HCT116 (cell line): ENCODE results near the gene S100A7. TPM values are rescaled to one million over a fixed set of nuclear protein-coding genes. Genes with fewer than 3 reads are reported as not detected.

Experiments used
- ATAC-seq: fragments of 200-7000 bp; cut with Tn5 transposase; 2 replicates; pipeline ENCODE4 v1.9.1; 2020; ENCODE audit warnings: mild to moderate bottlenecking, moderate library complexity
- BruUV-seq: library from RNA; stranded (reverse); fragments of 400-500 nt; replicated peaks from 2 replicates; lab custom pipeline; 2021; lab: Mats Ljungman, UMichigan
- CTCF ChIA-PET: fragments of 300-600 bp; sonication (Branson Sonifier 250); formaldehyde crosslinking; loops from one replicate; lab custom pipeline; 2021; ENCODE audit warnings: antibody characterized with exemption; lab: Charles Lee
- POLR2A ChIA-PET: fragments of 300-600, 350-600 bp; sonication (Branson Sonifier 250); formaldehyde crosslinking; loops from one replicate; lab custom pipeline; 2021; ENCODE audit warnings: antibody characterized with exemption; lab: Charles Lee
- RAD21 ChIA-PET, 2 experiments: fragments of 300-600 bp; sonication (Branson Sonifier 250); formaldehyde crosslinking; loops; one replicate each; lab custom pipeline; 2023; ENCODE audit warnings: low total read pairs in 2 of 2; ENCODE audit not compliant: uncharacterized antibody in 2 of 2, unreplicated experiment in 2 of 2, low non-redundant PET in 1 of 2; lab: Charles Lee
- DNase-seq: peaks from one replicate; pipeline ENCODE4 v3.0.0-alpha.2; 2010; ENCODE audit warnings: low read depth, low spot score
- H2AFZ ChIP-seq: fragments of 200-600 bp; shearing (Covaris generic), sonication (generic); 2 replicates; pipeline ENCODE4 v1.6.1; 2017; ENCODE audit warnings: low read depth, mixed run types, mixed read lengths, antibody characterized with exemption, low read length; ENCODE audit not compliant: poor library complexity, severe bottlenecking
- H3K27ac ChIP-seq: 2 replicates; pipeline ENCODE4 v1.5.1; 2012; ENCODE audit warnings: low read depth, low read length
- H3K27me3 ChIP-seq: fragments of 200-600 bp; sonication (generic); 2 replicates; pipeline ENCODE4 v1.6.1; 2016; ENCODE audit warnings: mixed run types, low read length, mixed read lengths; ENCODE audit not compliant: insufficient read depth
- H3K36me3 ChIP-seq, 2 experiments: fragments of 200-500 bp in 1 of 2; fragments of 200-600 bp in 1 of 2; sonication (Bioruptor generic) in 1 of 2; sonication (generic) in 1 of 2; 2 replicates each; pipeline versions ENCODE4 v1.5.1 to v1.6.1; 2014 to 2016; ENCODE audit warnings: low read length in 2 of 2, inconsistent platforms in 1 of 2, mixed read lengths in 1 of 2, mixed run types in 1 of 2; ENCODE audit not compliant: insufficient read depth in 2 of 2, control insufficient read depth in 1 of 2
- H3K4me1 ChIP-seq, 2 experiments: fragments of 200-600 bp in 1 of 2; sonication (generic) in 1 of 2; 2 replicates each; pipeline versions ENCODE4 v1.5.1 to v1.6.1; 2012 to 2017; ENCODE audit warnings: low read length in 2 of 2, inconsistent platforms in 1 of 2, mild to moderate bottlenecking in 1 of 2, mixed read lengths in 1 of 2, mixed run types in 1 of 2, moderate library complexity in 1 of 2; ENCODE audit not compliant: insufficient read depth in 2 of 2, control insufficient read depth in 1 of 2
- H3K4me2 ChIP-seq: fragments of 200-600 bp; sonication (generic); 2 replicates; pipeline ENCODE4 v1.6.1; 2017; ENCODE audit warnings: mixed run types, low read length, mixed read lengths
- H3K4me3 ChIP-seq, 2 experiments: fragments of 200-600 bp in 1 of 2; sonication (generic) in 1 of 2; replicated peaks in 1 of 2; 2 replicates each; pipeline ENCODE4 v1.5.1; 2011 to 2016; ENCODE audit warnings: low read length in 2 of 2, control low read depth in 1 of 2, low read depth in 1 of 2, mild to moderate bottlenecking in 1 of 2, mixed read lengths in 1 of 2, mixed run types in 1 of 2
- H3K79me2 ChIP-seq: fragments of 200-600 bp; sonication (generic); 2 replicates; pipeline ENCODE4 v1.6.1; 2017; ENCODE audit warnings: mild to moderate bottlenecking, mixed run types, low read length, moderate library complexity, mixed read lengths; ENCODE audit not compliant: insufficient read depth
- H3K9ac ChIP-seq: fragments of 200-600 bp; sonication (generic); 2 replicates; pipeline ENCODE4 v1.6.1; 2016; ENCODE audit warnings: low read length, mixed read lengths
- H3K9me2 ChIP-seq: fragments of 200-600 bp; sonication (generic), shearing (Covaris generic); 2 replicates; pipeline ENCODE4 v1.6.1; 2017; ENCODE audit warnings: mixed run types, mild to moderate bottlenecking, moderate library complexity; ENCODE audit not compliant: insufficient read depth
- H3K9me3 ChIP-seq, 2 experiments: fragments of 200-500 bp in 1 of 2; fragments of 200-600 bp in 1 of 2; sonication (Bioruptor generic) in 1 of 2; sonication (generic) in 1 of 2; 2 replicates each; pipeline ENCODE4 v1.6.1; 2014 to 2017; ENCODE audit warnings: low read length in 2 of 2, mixed read lengths in 2 of 2, inconsistent platforms in 1 of 2, low read depth in 1 of 2, mild to moderate bottlenecking in 1 of 2, mixed run types in 1 of 2, moderate library complexity in 1 of 2; ENCODE audit not compliant: control insufficient read depth in 1 of 2, insufficient read depth in 1 of 2
- H4K20me1 ChIP-seq: fragments of 200-600 bp; sonication (generic), shearing (Covaris generic); 2 replicates; pipeline ENCODE4 v1.6.1; 2017; ENCODE audit warnings: mixed run types, mild to moderate bottlenecking, moderate library complexity; ENCODE audit not compliant: insufficient read depth
- CEBPB ChIP-seq: IDR thresholded peaks from 2 replicates; pipeline ENCODE4 v1.6.1; 2012; ENCODE audit warnings: low read depth
- EGR1 ChIP-seq: IDR thresholded peaks from 2 replicates; pipeline ENCODE4 v1.6.1; 2012; ENCODE audit warnings: low read depth
- FOSL1 ChIP-seq: IDR thresholded peaks from 2 replicates; pipeline ENCODE4 v1.6.1; 2012; ENCODE audit warnings: low read depth
- POLR2AphosphoS5 ChIP-seq: IDR thresholded peaks from 2 replicates; pipeline ENCODE4 v1.6.1; 2011; ENCODE audit warnings: mild to moderate bottlenecking, low read depth, low read length, moderate library complexity
- SP1 ChIP-seq: IDR thresholded peaks from 2 replicates; pipeline ENCODE4 v1.6.1; 2012; ENCODE audit warnings: low read depth
- ZNF274 ChIP-seq: fragments of 200-500 bp; sonication (Bioruptor generic); IDR thresholded peaks from 2 replicates; pipeline ENCODE4 v1.6.1; 2014; ENCODE audit warnings: mild to moderate bottlenecking, low read depth, low read length, inconsistent platforms
- intact Hi-C: fragments of 100-400 bp; cut with micrococcal nuclease; formaldehyde crosslinking; loops from 2 replicates; pipeline ENCODE4 v1.10.0; 2022
- total RNA-seq: library from RNA; stranded (reverse); gene quantifications from one replicate; pipeline ENCODE4 v1.2.1, GENCODE V29; 2021; ENCODE audit not compliant: unreplicated experiment
- TF ChIP-seq, protein P1 (sequence below), 3 experiments: fragments of 200-600 bp in 1 of 3; sonication (generic) in 1 of 3; IDR thresholded peaks in 2 of 3; conservative IDR thresholded peaks in 1 of 3; 2 replicates each; pipeline ENCODE4 v1.5.1; 2012 to 2017; ENCODE audit warnings: low read depth in 2 of 3, low read length in 2 of 3, antibody characterized with exemption in 1 of 3, borderline replicate concordance in 1 of 3, control low read depth in 1 of 3, mild to moderate bottlenecking in 1 of 3, mixed read lengths in 1 of 3, mixed run types in 1 of 3, moderate library complexity in 1 of 3; ENCODE audit not compliant: insufficient read depth in 1 of 3

The S100A7 gene
- total RNA-seq, 1 experiment from 2014 or later = not detected

- DNase-seq (no peak), ATAC-seq (no peak)
- no peaks in the 10 kb centered on the region for H3K9me3 ChIP-seq
- intact Hi-C loops = no loop called here
- no peaks in the 10 kb centered on the region for H4K20me1 ChIP-seq
- no peak overlapping the region for H2AFZ ChIP-seq
- TF ChIP-seq POLR2AphosphoS5 (no peak), EGR1 (no peak), ZNF274 (no peak), FOSL1 (no peak), SP1 (no peak), CEBPB (no peak)
- TF ChIP-seq, protein P1, sequence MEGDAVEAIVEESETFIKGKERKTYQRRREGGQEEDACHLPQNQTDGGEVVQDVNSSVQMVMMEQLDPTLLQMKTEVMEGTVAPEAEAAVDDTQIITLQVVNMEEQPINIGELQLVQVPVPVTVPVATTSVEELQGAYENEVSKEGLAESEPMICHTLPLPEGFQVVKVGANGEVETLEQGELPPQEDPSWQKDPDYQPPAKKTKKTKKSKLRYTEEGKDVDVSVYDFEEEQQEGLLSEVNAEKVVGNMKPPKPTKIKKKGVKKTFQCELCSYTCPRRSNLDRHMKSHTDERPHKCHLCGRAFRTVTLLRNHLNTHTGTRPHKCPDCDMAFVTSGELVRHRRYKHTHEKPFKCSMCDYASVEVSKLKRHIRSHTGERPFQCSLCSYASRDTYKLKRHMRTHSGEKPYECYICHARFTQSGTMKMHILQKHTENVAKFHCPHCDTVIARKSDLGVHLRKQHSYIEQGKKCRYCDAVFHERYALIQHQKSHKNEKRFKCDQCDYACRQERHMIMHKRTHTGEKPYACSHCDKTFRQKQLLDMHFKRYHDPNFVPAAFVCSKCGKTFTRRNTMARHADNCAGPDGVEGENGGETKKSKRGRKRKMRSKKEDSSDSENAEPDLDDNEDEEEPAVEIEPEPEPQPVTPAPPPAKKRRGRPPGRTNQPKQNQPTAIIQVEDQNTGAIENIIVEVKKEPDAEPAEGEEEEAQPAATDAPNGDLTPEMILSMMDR (IDR thresholded peaks at IDR 0.05 in 2 of 3, conservative IDR thresholded peaks at IDR 0.05 in 1 of 3; ENCODE audit: borderline replicate concordance in 1 of 3, insufficient read depth in 1 of 3, low read depth in 2 of 3, low read length in 2 of 3) = no peak
- no peak overlapping the region for H3K4me2 ChIP-seq
- no TSS peak for BruUV-seq
- ChIA-PET RAD21 (no interaction called here), CTCF (no interaction called here), POLR2A (no interaction called here)
- peaks cover 48% of the 10 kb centered on the region for H3K27me3 ChIP-seq
- no peak overlapping the region for H3K4me3 ChIP-seq
- no peak overlapping the region for H3K9ac ChIP-seq
- H3K4me1 ChIP-seq = no peaks in the 10 kb centered on the region
- no peaks in the 10 kb centered on the region for H3K9me2 ChIP-seq
- no peaks in the 10 kb centered on the region for H3K36me3 ChIP-seq
- H3K27ac ChIP-seq = no peak overlapping the region
- no peaks in the 10 kb centered on the region for H3K79me2 ChIP-seq
These were observed 43.1 kb downstream of the S100A7 start for GRCh38 chr1:153417136-153417888.
